Activated CD4-positive, alpha-beta T cell treated with anti-CD3 and anti-CD28 coated beads for 36 hours (primary cell): ENCODE measurements around the gene SMCHD1. TPM values are rescaled to one million over a fixed set of nuclear protein-coding genes. Genes with fewer than 3 reads are reported as not detected.

Experiments used
- ATAC-seq: fragments of 200-7000 bp; cut with Tn5 transposase; one replicate; pipeline ENCODE4 v1.10.0; 2021; ENCODE audit warnings: mild to moderate bottlenecking, moderate library complexity
- CTCF ChIA-PET: fragments of 350-600 bp; sonication (Branson Sonifier 250); formaldehyde crosslinking; loops from one replicate; lab custom pipeline; 2021; ENCODE audit warnings: antibody characterized with exemption; lab: Charles Lee
- POLR2A ChIA-PET: fragments of 350-600 bp; sonication (Branson Sonifier 250); formaldehyde crosslinking; loops from one replicate; lab custom pipeline; 2021; ENCODE audit warnings: antibody characterized with exemption, inconsistent platforms; lab: Charles Lee
- DNase-seq: peaks from one replicate; pipeline ENCODE4 v3.0.0-alpha.2; 2020
- H3K27ac Mint-ChIP-seq: one replicate; pipeline ENCODE4 v1.8.0; 2021; ENCODE audit warnings: mixed read lengths
- H3K27me3 Mint-ChIP-seq: one replicate; pipeline ENCODE4 v1.8.0; 2021; ENCODE audit warnings: mixed read lengths
- H3K36me3 Mint-ChIP-seq: one replicate; pipeline ENCODE4 v1.8.0; 2021; ENCODE audit warnings: low read depth, mixed read lengths
- H3K4me1 Mint-ChIP-seq: one replicate; pipeline ENCODE4 v1.8.0; 2021; ENCODE audit warnings: mixed read lengths
- H3K4me3 Mint-ChIP-seq: one replicate; pipeline ENCODE4 v1.8.0; 2021; ENCODE audit warnings: mild to moderate bottlenecking, moderate library complexity, mixed read lengths
- H3K9me3 Mint-ChIP-seq: one replicate; pipeline ENCODE4 v1.8.0; 2021; ENCODE audit warnings: low read depth, mixed read lengths
- intact Hi-C, 2 experiments: fragments of 100-400 bp; cut with DNase I in 1 of 2; cut with micrococcal nuclease in 1 of 2; formaldehyde crosslinking; loops; one replicate each; pipeline versions ENCODE4 v1.14.2 to v1.15.1; 2022 to 2024; cut with DNase I, micrococcal nuclease
- total RNA-seq, 2 experiments: library from RNA; stranded (reverse); gene quantifications; one replicate each; pipeline ENCODE4 v1.2.3, GENCODE V29; 2021

Gene SMCHD1
- 100 to 1,000 TPM in 1 of 2 experiments, 10 to 100 TPM in 1; 89.5 to 121 TPM for total RNA-seq

DNA sequence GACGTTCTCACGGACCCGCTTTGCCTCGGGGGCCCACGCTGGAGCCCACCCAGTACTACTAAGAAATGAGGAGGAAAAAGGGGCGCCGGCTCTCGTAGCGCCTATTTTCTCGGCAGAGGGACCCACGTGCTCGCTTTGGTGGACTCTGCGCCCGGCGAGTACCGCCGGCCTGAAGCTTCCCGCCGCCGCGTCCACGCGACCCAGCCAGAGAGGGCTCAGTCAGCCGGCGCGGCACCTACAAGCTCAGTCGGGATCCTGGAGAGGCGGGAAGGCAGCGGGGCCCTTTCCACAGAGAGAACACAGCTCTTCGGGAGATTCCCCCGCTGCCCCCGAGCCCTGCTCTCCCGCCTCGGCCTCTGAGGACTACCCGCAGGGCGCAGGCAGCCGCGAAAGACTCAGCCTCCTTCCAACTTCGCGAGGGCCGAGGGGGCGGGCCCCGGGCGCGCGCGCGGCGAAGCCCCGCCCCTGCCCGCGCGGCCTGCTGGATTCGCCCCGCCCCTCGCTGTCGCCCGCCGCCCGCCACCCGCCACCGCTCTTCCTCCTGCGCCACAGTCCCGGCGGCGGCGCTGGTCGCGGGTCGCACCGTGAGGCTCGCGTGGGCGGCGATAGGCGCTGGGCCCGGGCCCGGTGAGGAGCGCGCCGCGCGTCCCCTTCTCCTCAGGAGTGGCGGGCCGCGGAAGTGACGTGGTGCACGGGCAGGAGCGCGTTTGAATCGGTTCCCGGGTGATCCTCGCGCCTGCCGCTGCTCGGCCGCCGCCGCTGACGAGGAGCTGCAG, at the start of gene SMCHD1:
TSS of gene SMCHD1 (plus strand) at position 549 of the 776 bp plus-strand sequence. CDS start 350 bp downstream, outside the sequence.
- Mint-ChIP-seq H3K4me1 (peaks cover 31% of the 10 kb centered on the region), H3K4me3 (peak within 1 kb of the TSS; percentile 95), H3K27me3 (no peaks in the 10 kb centered on the region), H3K9me3 (no peaks in the 10 kb centered on the region), H3K27ac (peak within 1 kb of the TSS; percentile 96), H3K36me3 (peaks cover 23% of the 10 kb centered on the region)
- DNase-seq (peak; percentile 97), ATAC-seq (peak; percentile 78)
- POLR2A ChIA-PET = interaction anchor here (0.6 to 1.7 kb wide), 5 partner anchors 14 to 409 kb away, joined by 3 to 8 read pairs (median 5); partner anchors contain the start of genes LPIN2, METTL4 and NDC80
- CTCF ChIA-PET = interaction anchor here (0.5 to 1.6 kb wide), 5 partner anchors 9 to 793 kb away, joined by 3 to 5 read pairs (median 3); partner anchors contain the start of genes METTL4 and NDC80
- intact Hi-C loops = loop anchor here (1.0 to 5.0 kb wide), 21 partner anchors 11 to 1943 kb away; partner anchors contain the start of genes MYL12A (in 2 of the 2), EMILIN2 (in 1 of the 2), ENOSF1 (in 1 of the 2) and LPIN2 (in 1 of the 2)

DNA sequence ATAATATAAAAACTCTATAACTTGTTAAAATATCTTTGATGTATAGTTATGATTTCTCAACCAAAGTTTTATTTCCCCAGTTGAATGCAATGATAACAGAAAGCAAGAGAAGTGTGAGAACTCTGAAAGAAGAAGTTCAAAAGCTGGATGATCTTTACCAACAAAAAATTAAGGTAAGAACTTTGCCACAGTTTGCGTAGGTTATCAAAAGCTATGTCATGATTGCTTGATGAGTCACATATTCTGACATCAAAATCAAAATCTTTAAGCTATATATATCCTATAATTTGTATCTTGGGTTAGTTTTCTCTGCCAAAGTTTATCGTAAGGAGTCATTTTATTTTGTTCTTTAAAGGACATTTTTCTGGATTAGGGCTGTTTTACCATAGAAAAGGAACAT, 49.2 kb upstream of the SMCHD1 start:
- ChIA-PET POLR2A (interaction anchor here (0.8 to 1.6 kb wide), 4 partner anchors 21 to 981 kb away, joined by 5 to 11 read pairs (median 5); no protein-coding TSS in a partner anchor), CTCF (interaction anchor here (0.5 to 2.6 kb wide), 6 partner anchors 21 to 640 kb away, joined by 3 to 11 read pairs (median 4); partner anchors contain the start of genes METTL4 and NDC80)
- peak overlapping the region; percentile 46 for H3K4me3 Mint-ChIP-seq
- intact Hi-C loops = loop anchor here (1.0 to 2.0 kb wide), 3 partner anchors 35 to 49 kb away; partner anchors contain the start of gene SMCHD1 (in 2 of the 2)
- peaks cover 48% of the 10 kb centered on the region for H3K4me1 Mint-ChIP-seq
- ATAC-seq (peak; percentile 54), DNase-seq (no peak)
- H3K36me3 Mint-ChIP-seq = peaks cover 53% of the 10 kb centered on the region
- peak overlapping the region; percentile 76 for H3K27ac Mint-ChIP-seq
- H3K9me3 Mint-ChIP-seq = no peaks in the 10 kb centered on the region
- no peaks in the 10 kb centered on the region for H3K27me3 Mint-ChIP-seq

DNA sequence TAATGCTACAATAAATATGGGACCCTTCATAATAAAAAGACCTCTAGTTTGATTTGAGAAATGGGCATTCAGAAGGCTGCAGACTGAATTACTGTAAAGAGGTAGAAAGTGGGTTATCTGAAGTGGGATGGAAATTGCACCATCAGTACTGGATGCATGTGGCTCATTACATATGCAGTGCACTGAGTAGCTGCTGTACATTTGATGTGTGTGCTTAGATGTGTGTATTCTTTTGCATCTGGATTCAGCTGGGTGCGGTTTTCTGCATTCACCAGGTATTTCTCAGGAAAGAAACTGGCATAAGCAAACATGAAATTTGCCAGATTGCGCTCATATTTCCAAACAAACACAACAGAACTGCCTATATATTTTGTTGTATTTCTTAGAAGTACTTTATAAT, 45.9 kb upstream of the SMCHD1 start:
- POLR2A ChIA-PET = no interaction called here
- DNase-seq = no peak
- intact Hi-C loops = no loop called here
- Mint-ChIP-seq H3K4me3 (no peak overlapping the region), H3K36me3 (peaks cover 60% of the 10 kb centered on the region), H3K4me1 (peaks cover 31% of the 10 kb centered on the region), H3K9me3 (no peaks in the 10 kb centered on the region), H3K27ac (no peak overlapping the region), H3K27me3 (no peaks in the 10 kb centered on the region)
- ATAC-seq = no peak
- CTCF ChIA-PET = interaction anchor here (1.0 to 1.3 kb wide), 2 partner anchors 10 to 36 kb away, joined by 3 read pairs; no protein-coding TSS in a partner anchor

- POLR2A ChIA-PET = no interaction called here
- DNase-seq = no peak
- peaks cover 22% of the 10 kb centered on the region for H3K4me1 Mint-ChIP-seq
- ATAC-seq = no peak
- peaks cover 61% of the 10 kb centered on the region for H3K36me3 Mint-ChIP-seq
- no peak overlapping the region for H3K4me3 Mint-ChIP-seq
- H3K27ac Mint-ChIP-seq = no peak overlapping the region
- peaks cover 2% of the 10 kb centered on the region for H3K9me3 Mint-ChIP-seq
- CTCF ChIA-PET = interaction anchor here (0.7 kb wide), 1 partner anchor 9 kb away, joined by 3 read pairs; no protein-coding TSS in a partner anchor
- intact Hi-C loops = no loop called here
- no peaks in the 10 kb centered on the region for H3K27me3 Mint-ChIP-seq
Measured at GRCh38 chr18:2610549-2610948, 45.0 kb upstream of the SMCHD1 start.

GRCh38 chr18:2612996-2613395, 42.5 kb upstream of the SMCHD1 start:
- no peak overlapping the region for H3K4me3 Mint-ChIP-seq
- peaks cover 8% of the 10 kb centered on the region for H3K4me1 Mint-ChIP-seq
- no peak for ATAC-seq
- peaks cover 2% of the 10 kb centered on the region for H3K9me3 Mint-ChIP-seq
- intact Hi-C loops = no loop called here
- CTCF ChIA-PET = no interaction called here
- H3K36me3 Mint-ChIP-seq = peaks cover 68% of the 10 kb centered on the region
- H3K27me3 Mint-ChIP-seq = no peaks in the 10 kb centered on the region
- POLR2A ChIA-PET = no interaction called here
- no peak for DNase-seq
- no peak overlapping the region for H3K27ac Mint-ChIP-seq

GRCh38 chr18:2617401-2617998, 38.0 kb upstream of the SMCHD1 start:
- intact Hi-C loops = no loop called here
- H3K27ac Mint-ChIP-seq = no peak overlapping the region
- H3K9me3 Mint-ChIP-seq = peaks cover 2% of the 10 kb centered on the region
- no peaks in the 10 kb centered on the region for H3K27me3 Mint-ChIP-seq
- ChIA-PET POLR2A (no interaction called here), CTCF (no interaction called here)
- no peaks in the 10 kb centered on the region for H3K4me1 Mint-ChIP-seq
- DNase-seq (no peak), ATAC-seq (no peak)
- peaks cover 35% of the 10 kb centered on the region for H3K36me3 Mint-ChIP-seq
- no peak overlapping the region for H3K4me3 Mint-ChIP-seq

DNA sequence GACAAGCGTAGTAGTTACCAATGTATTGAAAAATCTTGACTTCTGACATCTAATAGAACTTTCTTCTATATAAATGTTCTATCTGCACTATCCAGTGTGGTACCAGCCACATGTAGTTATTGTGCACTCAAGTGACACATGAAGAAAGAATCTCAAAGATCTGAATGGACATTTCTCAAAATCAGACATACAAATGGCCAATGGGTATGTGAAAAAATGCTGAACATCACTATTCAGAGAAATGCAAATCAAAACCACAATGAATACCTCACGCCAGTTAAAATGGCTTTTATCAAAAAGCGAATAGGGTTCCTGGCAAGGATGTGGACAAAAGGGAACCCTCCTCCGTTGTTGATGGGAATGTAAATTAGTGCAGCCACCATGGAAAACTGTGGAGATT, 37.5 kb upstream of the SMCHD1 start:
- ATAC-seq (no peak), DNase-seq (no peak)
- Mint-ChIP-seq H3K27ac (no peak overlapping the region), H3K36me3 (peaks cover 31% of the 10 kb centered on the region), H3K27me3 (no peaks in the 10 kb centered on the region), H3K9me3 (peaks cover 2% of the 10 kb centered on the region), H3K4me1 (no peaks in the 10 kb centered on the region), H3K4me3 (no peak overlapping the region)
- intact Hi-C loops = no loop called here
- POLR2A ChIA-PET = no interaction called here
- CTCF ChIA-PET = no interaction called here

DNA sequence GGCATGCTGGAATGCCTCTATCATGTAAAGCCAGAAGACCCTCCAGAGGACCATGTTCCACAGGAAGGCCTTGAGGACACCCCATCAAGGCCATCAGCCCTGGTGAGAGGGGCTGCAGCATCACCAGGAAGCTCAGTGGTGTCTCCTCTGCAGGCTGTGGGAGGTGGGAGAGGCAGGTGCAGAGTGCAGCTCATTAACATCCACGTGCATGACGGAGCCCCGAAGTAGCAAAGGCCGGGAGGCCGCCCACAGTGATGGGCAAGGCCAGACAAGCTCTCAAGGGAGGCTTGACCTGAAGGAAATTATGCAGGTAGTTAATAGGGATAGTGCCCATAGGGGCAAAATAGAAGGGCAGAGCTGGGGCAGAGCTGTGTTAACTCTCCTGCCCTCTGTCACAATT, 30.3 kb upstream of the SMCHD1 start:
- H3K36me3 Mint-ChIP-seq = peaks cover 2% of the 10 kb centered on the region

GRCh38 chr18:2627821-2628276, 27.7 kb upstream of the SMCHD1 start:
- peaks cover 9% of the 10 kb centered on the region for H3K9me3 Mint-ChIP-seq
- H3K36me3 Mint-ChIP-seq = peaks cover 10% of the 10 kb centered on the region

More for the DNA sequence above, 30.3 kb upstream of the SMCHD1 start:
- DNase-seq (no peak), ATAC-seq (no peak)
- ChIA-PET POLR2A (interaction anchor here (0.5 kb wide), 1 partner anchor 39 kb away, joined by 5 read pairs; no protein-coding TSS in a partner anchor), CTCF (no interaction called here)
- intact Hi-C loops = no loop called here
- H3K9me3 Mint-ChIP-seq = peaks cover 1% of the 10 kb centered on the region
- no peak overlapping the region for H3K4me3 Mint-ChIP-seq
- H3K27me3 Mint-ChIP-seq = no peaks in the 10 kb centered on the region
- no peak overlapping the region for H3K27ac Mint-ChIP-seq
- H3K4me1 Mint-ChIP-seq = peaks cover 27% of the 10 kb centered on the region

GRCh38 chr18:2629003-2629402, 26.5 kb upstream of the SMCHD1 start:
- Mint-ChIP-seq H3K27ac (no peak overlapping the region), H3K9me3 (peaks cover 15% of the 10 kb centered on the region), H3K27me3 (no peaks in the 10 kb centered on the region), H3K4me1 (peaks cover 38% of the 10 kb centered on the region), H3K4me3 (no peak overlapping the region), H3K36me3 (peaks cover 12% of the 10 kb centered on the region)
- CTCF ChIA-PET = no interaction called here
- DNase-seq (no peak), ATAC-seq (no peak)
- POLR2A ChIA-PET = no interaction called here
- intact Hi-C loops = loop anchor here in 1 of 2 experiments (2.0 kb wide), 1 partner anchor 26 kb away; the partner anchor contains the start of gene SMCHD1

More at GRCh38 chr18:2627821-2628276, 27.7 kb upstream of the SMCHD1 start:
- CTCF ChIA-PET = interaction anchor here (1.3 to 2.4 kb wide), 3 partner anchors 8 to 56 kb away, joined by 4 to 11 read pairs (median 7); partner anchors contain the start of genes METTL4 and NDC80
- POLR2A ChIA-PET = interaction anchor here (0.6 to 1.6 kb wide), 2 partner anchors 22 to 26 kb away, joined by 3 to 11 read pairs; no protein-coding TSS in a partner anchor
- ATAC-seq (peak; percentile 98), DNase-seq (peak; percentile 51)
- intact Hi-C loops = loop anchor here (1.0 to 2.0 kb wide), 4 partner anchors 13 to 27 kb away; partner anchors contain the start of gene SMCHD1 (in 2 of the 2)
- Mint-ChIP-seq H3K4me1 (peaks cover 33% of the 10 kb centered on the region), H3K4me3 (no peak overlapping the region), H3K27ac (peak overlapping the region; percentile 63), H3K27me3 (no peaks in the 10 kb centered on the region)

GRCh38 chr18:2635586-2635985, 19.9 kb upstream of the SMCHD1 start:
- H3K27ac Mint-ChIP-seq = peak overlapping the region; percentile 58
- H3K4me3 Mint-ChIP-seq = no peak overlapping the region
- peaks cover 75% of the 10 kb centered on the region for H3K4me1 Mint-ChIP-seq
- peaks cover 21% of the 10 kb centered on the region for H3K36me3 Mint-ChIP-seq
- no peaks in the 10 kb centered on the region for H3K27me3 Mint-ChIP-seq
- CTCF ChIA-PET = interaction anchor here (1.7 kb wide), 1 partner anchor 8 kb away, joined by 7 read pairs; no protein-coding TSS in a partner anchor
- ATAC-seq (no peak), DNase-seq (no peak)
- peaks cover 29% of the 10 kb centered on the region for H3K9me3 Mint-ChIP-seq
- POLR2A ChIA-PET = interaction anchor here (0.7 kb wide), 1 partner anchor 22 kb away, joined by 3 read pairs; no protein-coding TSS in a partner anchor
- intact Hi-C loops = no loop called here
